CD4-positive, alpha-beta T cell (primary cell): ENCODE data around the gene ALDH9A1. TPM values are rescaled to one million over a fixed set of nuclear protein-coding genes. Genes with fewer than 3 reads are reported as not detected.
A peak's percentile ranks its signal among the peaks of the same experiment; 100 is the strongest.
"Not testable (repeated sequence)": the region's sequence is repeated elsewhere in the genome, so short reads cannot be mapped to it uniquely, and the experiment has no call there.

Source experiments
- ATAC-seq: fragments of 200-7000 bp; cut with Tn5 transposase; one replicate; pipeline ENCODE4 v1.10.0; 2022; ENCODE audit warnings: mild to moderate bottlenecking; ENCODE audit not compliant: poor library complexity
- CTCF ChIA-PET: fragments of 350-600 bp; sonication (Branson Sonifier 250); formaldehyde crosslinking; loops from one replicate; lab custom pipeline; 2021; ENCODE audit warnings: antibody characterized with exemption, inconsistent platforms; lab: Charles Lee
- POLR2A ChIA-PET: fragments of 350-600 bp; sonication (Branson Sonifier 250); formaldehyde crosslinking; loops from one replicate; lab custom pipeline; 2021; ENCODE audit warnings: antibody characterized with exemption, inconsistent platforms; lab: Charles Lee
- DNase-seq, 14 experiments: peaks; one replicate each; pipeline ENCODE4 v3.0.0-alpha.2; 2013 to 2020; ENCODE audit warnings: mixed read lengths in 2 of 14
- H3K27ac ChIP-seq, 2 donors: one replicate each; pipeline versions ENCODE4 v1.5.1 to v1.7.0; 2013; ENCODE audit warnings: low read length in 2 of 2, low read depth in 1 of 2, mild to moderate bottlenecking in 1 of 2
- H3K27me3 ChIP-seq, 2 experiments: 1 replicate in 1 of 2; 2 replicates in 1 of 2; pipeline versions ENCODE4 v1.6.1 to v1.7.0; 2013; ENCODE audit warnings: low read length in 2 of 2, control low read depth in 1 of 2, mild to moderate bottlenecking in 1 of 2, moderate library complexity in 1 of 2; ENCODE audit not compliant: insufficient read depth in 2 of 2, control insufficient read depth in 1 of 2
- H3K36me3 ChIP-seq: one replicate; pipeline ENCODE4 v1.6.1; 2013; ENCODE audit warnings: low read length, control low read depth; ENCODE audit not compliant: insufficient read depth
- H3K4me1 ChIP-seq: one replicate; pipeline ENCODE4 v1.6.1; 2013; ENCODE audit warnings: low read length, control low read depth; ENCODE audit not compliant: insufficient read depth
- H3K4me3 ChIP-seq: one replicate; pipeline ENCODE4 v1.5.1; 2013; ENCODE audit warnings: mild to moderate bottlenecking, low read length, moderate library complexity
- H3K9me3 ChIP-seq, 2 experiments: 1 replicate in 1 of 2; 2 replicates in 1 of 2; pipeline versions ENCODE4 v1.6.1 to v1.7.0; 2013; ENCODE audit warnings: low read length in 2 of 2, mild to moderate bottlenecking in 2 of 2, control low read depth in 1 of 2, moderate library complexity in 1 of 2; ENCODE audit not compliant: control insufficient read depth in 1 of 2, insufficient read depth in 1 of 2
- H3K27ac Mint-ChIP-seq: one replicate; pipeline ENCODE4 v1.8.0; 2020; ENCODE audit warnings: mixed read lengths
- H3K27me3 Mint-ChIP-seq: one replicate; pipeline ENCODE4 v1.8.0; 2021; ENCODE audit warnings: mixed read lengths
- H3K36me3 Mint-ChIP-seq: one replicate; pipeline ENCODE4 v1.8.0; 2021; ENCODE audit warnings: low read depth, mixed read lengths
- H3K4me1 Mint-ChIP-seq: one replicate; pipeline ENCODE4 v1.8.0; 2021; ENCODE audit warnings: low read depth, mixed read lengths
- H3K4me3 Mint-ChIP-seq: one replicate; pipeline ENCODE4 v1.8.0; 2020; ENCODE audit warnings: mild to moderate bottlenecking, mixed read lengths
- H3K9me3 Mint-ChIP-seq: one replicate; pipeline ENCODE4 v1.8.0; 2020; ENCODE audit warnings: mixed read lengths
- CTCF ChIP-seq: fragments of 200-600 bp; IDR thresholded peaks from one replicate; pipeline ENCODE4 v1.8.0; 2022; ENCODE audit warnings: antibody characterized with exemption, mild to moderate bottlenecking
- intact Hi-C, 2 experiments: fragments of 100-400 bp; cut with DNase I in 1 of 2; cut with micrococcal nuclease in 1 of 2; formaldehyde crosslinking; loops; one replicate each; pipeline versions ENCODE4 v1.15.1 to v1.9.0; 2023 to 2025; cut with DNase I, micrococcal nuclease
- total RNA-seq, 174 experiments: library from RNA in 2 of 174; stranded (reverse) in 2 of 174; gene quantifications; one replicate each; pipeline ENCODE4 v1.2.3 and lab custom pipeline; 2021 to 2026

The ALDH9A1 gene
- total RNA-seq, 2 experiments from 2014 or later, result 33.9 to 35.5 TPM

- Histone ChIP-seq H3K27ac (no peak overlapping the region), H3K4me3 (no peak overlapping the region), H3K4me1 (peaks cover 12% of the 10 kb centered on the region), H3K27me3 (no peaks in the 10 kb centered on the region), H3K9me3 (no peaks in the 10 kb centered on the region), H3K36me3 (peaks cover 33% of the 10 kb centered on the region)
- Mint-ChIP-seq H3K27me3 (no peaks in the 10 kb centered on the region), H3K36me3 (peaks cover 92% of the 10 kb centered on the region), H3K4me1 (peaks cover 61% of the 10 kb centered on the region), H3K27ac (peak overlapping the region; percentile 60), H3K4me3 (peak overlapping the region; percentile 30), H3K9me3 (peaks cover 4% of the 10 kb centered on the region)
- no peak for TF ChIP-seq CTCF
- CTCF ChIA-PET, result interaction anchor here (1.2 kb wide), 1 partner anchor 11 kb away, joined by 4 read pairs; the partner anchor contains the start of gene ALDH9A1
- intact Hi-C loops, result no loop called here
- no peak for DNase-seq
- POLR2A ChIA-PET, result no interaction called here
- no peak for ATAC-seq
Observed at GRCh38 chr1:165686971-165687433, 11.4 kb downstream of the ALDH9A1 start.

GRCh38 chr1:165686121-165686970 is 12.0 kb downstream of the ALDH9A1 start:
- Histone ChIP-seq H3K9me3 (no peaks in the 10 kb centered on the region), H3K4me1 (peaks cover 11% of the 10 kb centered on the region), H3K27me3 (no peaks in the 10 kb centered on the region), H3K4me3 (no peak overlapping the region), H3K36me3 (peaks cover 39% of the 10 kb centered on the region), H3K27ac (no peak overlapping the region)
- CTCF ChIA-PET, result no interaction called here
- H3K4me1 Mint-ChIP-seq, result peaks cover 54% of the 10 kb centered on the region
- peak overlapping the region; percentile 62 for H3K27ac Mint-ChIP-seq
- H3K27me3 Mint-ChIP-seq, result no peaks in the 10 kb centered on the region
- ATAC-seq, result no peak
- TF ChIP-seq CTCF, result no peak
- intact Hi-C loops, result no loop called here
- DNase-seq, result peak in 2 of 14 experiments; percentile 18 to 33
- H3K4me3 Mint-ChIP-seq, result peak overlapping the region; percentile 30
- peaks cover 92% of the 10 kb centered on the region for H3K36me3 Mint-ChIP-seq
- POLR2A ChIA-PET, result interaction anchor here (1.4 to 2.6 kb wide), 2 partner anchors 12 to 33 kb away, joined by 4 to 13 read pairs; partner anchors contain the start of gene ALDH9A1
- peaks cover 4% of the 10 kb centered on the region for H3K9me3 Mint-ChIP-seq

GRCh38 chr1:165683848-165684485 is 14.4 kb downstream of the ALDH9A1 start:
- H3K4me1 Mint-ChIP-seq, result peaks cover 52% of the 10 kb centered on the region
- ChIA-PET CTCF (no interaction called here), POLR2A (interaction anchor here (2.6 kb wide), 1 partner anchor 14 kb away, joined by 13 read pairs; the partner anchor contains the start of gene ALDH9A1)
- no peaks in the 10 kb centered on the region for H3K9me3 ChIP-seq
- H3K4me3 Mint-ChIP-seq, result no peak overlapping the region
- H3K27ac Mint-ChIP-seq, result peak overlapping the region; percentile 62
- H3K27me3 ChIP-seq, result no peaks in the 10 kb centered on the region
- intact Hi-C loops, result no loop called here
- no peak for TF ChIP-seq CTCF
- H3K9me3 Mint-ChIP-seq, result peaks cover 4% of the 10 kb centered on the region
- no peak overlapping the region for H3K4me3 ChIP-seq
- no peak for DNase-seq
- H3K36me3 ChIP-seq, result peaks cover 48% of the 10 kb centered on the region
- H3K36me3 Mint-ChIP-seq, result peaks cover 98% of the 10 kb centered on the region
- H3K27me3 Mint-ChIP-seq, result no peaks in the 10 kb centered on the region
- H3K27ac ChIP-seq, result no peak overlapping the region
- no peak for ATAC-seq
- H3K4me1 ChIP-seq, result peaks cover 9% of the 10 kb centered on the region

- peaks cover 38% of the 10 kb centered on the region for H3K4me1 Mint-ChIP-seq
- peaks cover 51% of the 10 kb centered on the region for H3K36me3 ChIP-seq
- H3K27ac ChIP-seq, DNase-seq, intact Hi-C loops, H3K4me1 ChIP-seq, H3K4me3 ChIP-seq, ATAC-seq, H3K9me3 Mint-ChIP-seq, CTCF ChIA-PET, H3K27me3 ChIP-seq, H3K9me3 ChIP-seq, H3K27me3 Mint-ChIP-seq, H3K4me3 Mint-ChIP-seq: not testable (repeated sequence)
- H3K36me3 Mint-ChIP-seq, result peaks cover 95% of the 10 kb centered on the region
- peak overlapping the region; percentile 78 for H3K27ac Mint-ChIP-seq
- POLR2A ChIA-PET, result interaction anchor here (1.5 kb wide), 1 partner anchor 17 kb away, joined by 3 read pairs; no protein-coding TSS in a partner anchor
Observed at GRCh38 chr1:165680773-165681172, 17.6 kb downstream of the ALDH9A1 start.
